Upper lobe of right lung (tissue), 1 donor: Measurements from ENCODE around the gene DIP2A. TPM values are rescaled to one million over a fixed set of nuclear protein-coding genes. Genes with fewer than 3 reads are reported as not detected.
"Not testable (repeated sequence)": the region's sequence is repeated elsewhere in the genome, so short reads cannot be mapped to it uniquely, and the experiment has no call there.

Experiments
- ATAC-seq: fragments of 200-7000 bp; cut with Tn5 transposase; one replicate; pipeline ENCODE4 v1.9.1; 2020; ENCODE audit warnings: mild to moderate bottlenecking, moderate library complexity
- DNase-seq: peaks from one replicate; pipeline ENCODE4 v3.0.0-alpha.2; 2020
- H3K27ac ChIP-seq: fragments of 200-600 bp; one replicate; pipeline ENCODE4 v1.8.0; 2022
- H3K27me3 ChIP-seq: fragments of 200-600 bp; one replicate; pipeline ENCODE4 v1.8.0; 2022; ENCODE audit warnings: mild to moderate bottlenecking
- H3K36me3 ChIP-seq: fragments of 200-600 bp; one replicate; pipeline ENCODE4 v1.8.0; 2022
- H3K4me1 ChIP-seq: fragments of 200-600 bp; one replicate; pipeline ENCODE4 v1.8.0; 2022
- H3K4me3 ChIP-seq: fragments of 200-600 bp; one replicate; pipeline ENCODE4 v1.8.0; 2022; ENCODE audit warnings: mild to moderate bottlenecking
- H3K9me3 ChIP-seq: fragments of 200-600 bp; one replicate; pipeline ENCODE4 v1.8.0; 2022
- CTCF ChIP-seq: fragments of 200-600 bp; IDR thresholded peaks from one replicate; pipeline ENCODE4 v1.8.0; 2022; ENCODE audit warnings: antibody characterized with exemption
- intact Hi-C: fragments of 100-400 bp; cut with DNase I; formaldehyde crosslinking; loops from one replicate; pipeline ENCODE4 v1.11.0; 2022
- total RNA-seq: library from RNA; stranded (reverse); fragmentation: NEBNext Ultra II Directional; extraction: Animal tissue kit (Norgen Biotek cat#: 25700); gene quantifications from one replicate; pipeline ENCODE4 v1.2.1, GENCODE V29; 2021
- donor health status: DM: no; HTN: yes; CAD: no; lungs with severe emphysema.

DIP2A gene
- total RNA-seq, 1 donor from 2014 or later, result 35.6 TPM

- intact Hi-C loops, result no loop called here
- no peak overlapping the region for H3K27ac ChIP-seq
- ATAC-seq, result no peak
Measured at GRCh38 chr21:46443910-46444309, 14.8 kb upstream of the DIP2A start.

GRCh38 chr21:46448108-46448507, 10.6 kb upstream of the DIP2A start:
- Histone ChIP-seq H3K4me3 (no peak overlapping the region), H3K4me1 (no peaks in the 10 kb centered on the region), H3K9me3 (no peaks in the 10 kb centered on the region), H3K27me3 (no peaks in the 10 kb centered on the region), H3K27ac (no peak overlapping the region), H3K36me3 (peaks cover 11% of the 10 kb centered on the region)
- TF ChIP-seq CTCF, result no peak
- no peak for DNase-seq
- intact Hi-C loops, result no loop called here
- ATAC-seq, result no peak

More at GRCh38 chr21:46443910-46444309, 14.8 kb upstream of the DIP2A start:
- no peak for DNase-seq
- Histone ChIP-seq H3K27me3 (no peaks in the 10 kb centered on the region), H3K4me1 (no peaks in the 10 kb centered on the region), H3K36me3 (peaks cover 47% of the 10 kb centered on the region), H3K4me3 (no peak overlapping the region), H3K9me3 (no peaks in the 10 kb centered on the region)
- TF ChIP-seq CTCF, result no peak

GRCh38 chr21:46448855-46449254, 9.8 kb upstream of the DIP2A start:
- DNase-seq, ATAC-seq, H3K36me3 ChIP-seq, H3K27ac ChIP-seq, intact Hi-C loops, H3K4me3 ChIP-seq, H3K27me3 ChIP-seq, H3K4me1 ChIP-seq, H3K9me3 ChIP-seq: not testable (repeated sequence)

GRCh38 chr21:46452710-46453109, 6.0 kb upstream of the DIP2A start:
- Histone ChIP-seq H3K27me3 (no peaks in the 10 kb centered on the region), H3K9me3 (no peaks in the 10 kb centered on the region), H3K4me1 (peaks cover 18% of the 10 kb centered on the region), H3K36me3 (no peaks in the 10 kb centered on the region), H3K27ac (no peak overlapping the region), H3K4me3 (no peak overlapping the region)
- TF ChIP-seq CTCF, result no peak
- DNase-seq, result no peak
- ATAC-seq, result no peak
- intact Hi-C loops, result no loop called here

- intact Hi-C loops, result no loop called here
- Histone ChIP-seq H3K4me3 (no peak overlapping the region), H3K27ac (no peak overlapping the region), H3K36me3 (no peaks in the 10 kb centered on the region), H3K4me1 (peaks cover 19% of the 10 kb centered on the region), H3K27me3 (no peaks in the 10 kb centered on the region), H3K9me3 (no peaks in the 10 kb centered on the region)
- no peak for TF ChIP-seq CTCF
- DNase-seq, result no peak
- ATAC-seq, result no peak
Measured at GRCh38 chr21:46454142-46454541, 4.5 kb upstream of the DIP2A start.

GRCh38 chr21:46454634-46455390, 3.9 kb upstream of the DIP2A start:
- Histone ChIP-seq H3K27ac (no peak overlapping the region), H3K4me3 (no peak overlapping the region), H3K4me1 (peaks cover 20% of the 10 kb centered on the region), H3K9me3 (no peaks in the 10 kb centered on the region), H3K36me3 (no peaks in the 10 kb centered on the region), H3K27me3 (no peaks in the 10 kb centered on the region)
- DNase-seq, result no peak
- intact Hi-C loops, result no loop called here
- TF ChIP-seq CTCF, result no peak
- no peak for ATAC-seq
